GM13977 (cell line): ENCODE measurements around the gene KTN1.

Experiments
- DNase-seq: peaks from one replicate; pipeline ENCODE4 v3.0.0; 2012; ENCODE audit warnings: low spot score
- in situ Hi-C: fragments of 300-500 bp; cut with MboI; formaldehyde crosslinking; loops from one replicate; pipeline ENCODE4 v1.12.0; 2022; ENCODE audit warnings: low sequenced_read_pairs, low pct_unique_long_range_greater_than_20kb, mixed read lengths, inconsistent platforms; ENCODE audit not compliant: unreplicated experiment
- TF ChIP-seq, protein P1 (sequence below): IDR thresholded peaks from 2 replicates; pipeline ENCODE4 v1.5.1; 2012; ENCODE audit warnings: mild to moderate bottlenecking, control low read depth; ENCODE audit not compliant: insufficient read depth; ENCODE audit errors: extremely low read depth, missing control alignments

Gene KTN1

DNA sequence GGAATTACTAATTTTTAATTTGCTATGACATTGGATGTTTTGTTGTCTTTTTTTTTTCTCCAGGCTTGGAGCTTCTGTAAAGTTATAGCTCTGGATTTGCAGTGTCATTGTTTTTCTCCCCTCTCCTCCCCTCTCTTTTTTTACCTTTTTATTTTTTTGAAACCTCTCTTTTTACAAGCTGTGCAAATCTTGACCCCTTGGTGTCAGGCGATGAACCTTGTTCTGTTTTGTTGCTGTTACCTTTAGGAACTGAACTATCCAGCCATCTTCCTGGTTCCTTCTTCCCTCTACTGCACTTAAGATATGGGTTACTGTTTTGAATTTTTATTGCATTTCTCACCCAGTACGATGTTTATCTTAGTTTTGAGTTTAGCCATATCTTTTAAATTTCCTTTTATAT, 13.7 kb downstream of the KTN1 start:
- in situ Hi-C loops, result no loop called here
- TF ChIP-seq, protein P1, sequence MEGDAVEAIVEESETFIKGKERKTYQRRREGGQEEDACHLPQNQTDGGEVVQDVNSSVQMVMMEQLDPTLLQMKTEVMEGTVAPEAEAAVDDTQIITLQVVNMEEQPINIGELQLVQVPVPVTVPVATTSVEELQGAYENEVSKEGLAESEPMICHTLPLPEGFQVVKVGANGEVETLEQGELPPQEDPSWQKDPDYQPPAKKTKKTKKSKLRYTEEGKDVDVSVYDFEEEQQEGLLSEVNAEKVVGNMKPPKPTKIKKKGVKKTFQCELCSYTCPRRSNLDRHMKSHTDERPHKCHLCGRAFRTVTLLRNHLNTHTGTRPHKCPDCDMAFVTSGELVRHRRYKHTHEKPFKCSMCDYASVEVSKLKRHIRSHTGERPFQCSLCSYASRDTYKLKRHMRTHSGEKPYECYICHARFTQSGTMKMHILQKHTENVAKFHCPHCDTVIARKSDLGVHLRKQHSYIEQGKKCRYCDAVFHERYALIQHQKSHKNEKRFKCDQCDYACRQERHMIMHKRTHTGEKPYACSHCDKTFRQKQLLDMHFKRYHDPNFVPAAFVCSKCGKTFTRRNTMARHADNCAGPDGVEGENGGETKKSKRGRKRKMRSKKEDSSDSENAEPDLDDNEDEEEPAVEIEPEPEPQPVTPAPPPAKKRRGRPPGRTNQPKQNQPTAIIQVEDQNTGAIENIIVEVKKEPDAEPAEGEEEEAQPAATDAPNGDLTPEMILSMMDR, result no peak
- DNase-seq, result no peak

DNA sequence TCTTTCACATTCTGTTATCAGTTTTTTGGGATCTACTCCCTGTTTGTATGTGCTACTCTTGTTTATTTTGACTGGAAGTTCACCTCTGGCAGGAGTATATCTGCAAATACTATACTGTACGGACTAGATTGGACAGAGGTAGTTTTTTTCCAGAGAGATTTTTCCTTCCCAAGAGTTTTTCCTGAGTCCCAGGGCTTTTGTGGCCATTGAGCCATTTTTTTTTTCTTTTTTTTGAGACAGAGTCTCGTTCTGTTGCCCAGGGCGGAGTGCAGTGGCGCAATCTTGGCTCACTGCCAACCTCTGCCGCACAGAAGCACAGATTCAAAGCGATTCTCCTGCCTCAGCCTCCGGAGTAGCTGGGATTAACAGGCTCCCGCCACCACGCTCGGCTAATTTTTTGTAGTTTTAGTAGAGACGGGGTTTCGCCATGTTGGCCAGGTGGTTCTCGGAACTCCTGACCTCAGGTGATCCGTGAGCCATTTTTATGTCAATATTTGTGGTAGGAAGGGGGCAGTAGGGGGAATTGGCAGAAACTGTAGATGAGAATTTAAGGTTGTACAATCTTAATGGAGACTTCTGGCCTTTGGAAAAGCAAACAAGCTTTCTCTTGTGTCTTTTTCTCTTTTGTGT, 19.4 kb downstream of the KTN1 start:
- in situ Hi-C loops, result no loop called here
- TF ChIP-seq, protein P1, result no peak
- DNase-seq, result no peak

DNA sequence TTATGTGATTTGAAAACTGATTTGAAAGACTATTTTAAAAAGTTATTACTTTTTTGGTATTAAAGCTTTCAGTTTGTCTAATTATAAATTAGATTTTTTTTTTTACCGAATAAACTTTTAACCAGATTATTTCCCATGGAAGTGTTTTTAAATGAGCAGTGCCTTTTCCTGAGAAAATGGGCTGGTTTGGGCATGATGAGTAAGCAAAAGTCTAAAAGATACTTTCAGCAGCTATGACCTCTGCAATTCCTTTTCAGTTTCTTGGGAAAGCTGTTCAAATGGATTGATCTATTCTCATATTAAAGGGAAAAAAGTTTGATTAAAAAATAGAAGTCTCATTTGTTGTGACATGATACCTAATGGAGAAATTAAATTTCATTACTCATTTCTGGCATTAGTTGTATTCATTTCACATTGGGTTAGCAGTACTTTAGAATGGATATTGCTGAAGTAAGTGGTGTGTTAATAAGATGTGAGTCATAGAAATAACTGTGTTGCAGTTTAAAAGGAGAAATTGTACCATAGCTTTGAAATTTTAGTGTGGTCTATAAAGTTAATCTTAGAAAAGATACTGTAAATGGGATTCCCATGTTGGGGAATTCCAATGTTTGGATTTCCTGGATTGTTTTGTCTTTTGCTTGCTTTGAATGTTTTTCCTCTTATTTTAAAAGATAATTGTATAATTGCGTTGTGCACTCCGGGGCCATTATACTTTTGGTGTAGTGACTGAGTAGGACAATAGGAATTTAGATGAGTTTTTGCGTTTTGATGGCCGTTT, 21.0 kb downstream of the KTN1 start:
- DNase-seq, result no peak
- in situ Hi-C loops, result no loop called here
- TF ChIP-seq, protein P1, result no peak

DNA sequence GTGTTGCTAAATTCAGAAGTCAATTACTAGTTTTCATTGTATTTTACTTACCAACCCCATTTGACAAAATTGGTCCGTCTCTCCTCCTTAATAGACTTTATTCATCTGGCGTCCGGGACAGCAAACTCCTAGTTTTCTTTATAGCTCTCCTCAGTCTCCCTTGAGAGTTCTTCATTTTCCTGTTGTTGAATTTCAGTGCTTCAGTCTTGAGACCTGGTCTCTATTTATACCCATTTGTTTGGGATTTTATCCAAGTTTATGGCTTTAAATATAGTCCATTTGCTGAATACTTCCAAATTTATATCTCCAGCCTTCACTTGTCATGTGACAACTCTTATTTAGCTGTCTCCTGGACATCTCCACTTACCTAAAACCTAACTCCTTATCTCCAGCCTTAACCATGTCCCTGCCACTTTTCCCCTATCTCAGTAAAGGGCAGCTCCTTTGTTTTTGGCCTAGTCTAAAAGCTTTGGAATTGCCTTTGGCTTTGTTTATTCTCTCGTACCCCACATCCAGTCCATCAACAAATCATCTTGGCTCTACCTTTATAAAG, 23.5 kb downstream of the KTN1 start:
- TF ChIP-seq, protein P1, result no peak
- no peak for DNase-seq
- in situ Hi-C loops, result no loop called here

DNA sequence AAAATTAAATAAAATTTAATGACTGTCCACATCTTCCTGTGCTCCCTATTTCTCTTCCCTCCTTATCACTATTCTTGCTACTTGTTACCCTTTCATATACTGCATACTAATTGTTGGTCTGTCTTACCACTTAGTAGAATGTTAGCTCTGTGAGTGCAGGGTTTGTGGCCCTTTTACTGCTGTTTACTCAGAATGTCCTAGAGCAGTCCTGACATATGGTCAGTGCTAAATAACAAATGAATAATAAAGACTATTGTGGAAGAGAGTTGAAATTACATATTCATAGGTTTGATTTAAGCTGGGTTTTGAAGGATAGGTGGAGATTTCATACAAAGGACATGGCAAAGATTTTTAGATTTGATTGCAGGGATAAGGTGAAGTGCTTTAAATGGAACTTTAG, 24.5 kb downstream of the KTN1 start:
- TF ChIP-seq, protein P1, result no peak
- in situ Hi-C loops, result no loop called here
- DNase-seq, result no peak

DNA sequence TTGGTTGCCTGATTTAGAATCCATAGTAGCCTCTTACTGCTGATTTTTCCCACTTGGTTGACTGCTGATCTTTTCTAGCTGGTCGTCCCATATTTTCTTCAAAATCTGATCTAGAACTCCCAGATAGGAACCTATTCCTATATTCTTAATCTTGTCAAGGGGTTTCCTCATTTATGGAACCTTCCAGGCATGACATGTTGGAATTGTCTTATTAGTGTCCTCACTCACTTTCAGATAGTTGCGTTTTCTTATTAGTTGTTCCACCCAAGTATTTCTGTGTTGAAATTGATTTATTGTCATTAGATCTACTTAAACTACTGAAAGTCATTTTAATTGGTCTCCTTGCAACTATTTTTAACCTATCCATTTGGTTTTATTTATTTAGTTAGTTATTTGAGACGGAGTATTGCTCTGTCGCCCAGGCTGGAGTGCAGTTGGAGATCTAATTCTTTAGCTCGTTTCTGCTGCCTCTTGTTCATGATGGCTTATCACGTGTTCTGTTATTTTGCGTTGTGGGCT, 25.0 kb downstream of the KTN1 start:
- in situ Hi-C loops, result no loop called here
- DNase-seq, result no peak
- TF ChIP-seq, protein P1, result no peak
